ENCODE measurements around the gene SUMF1. TPM values are rescaled to one million over a fixed set of nuclear protein-coding genes. Genes with fewer than 3 reads are reported as not detected.

SUMF1 gene
- total and polyA plus RNA-seq, 2 of the 13 experiments (the other 11 are each of a cell fraction or from before 2014, with no cell fraction given): 18.5 to 28.9 TPM

GRCh38 chr3:4359805-4360502 lies 107.1 kb downstream of the SUMF1 start:
- Histone ChIP-seq H2AFZ (ENCODE audit: low read length) (no peak overlapping the region), H3K4me2 (ENCODE audit: low read depth, low read length) (no peak overlapping the region), H3K27me3 (ENCODE audit: control insufficient read depth in 1 of 2, insufficient read depth in 2 of 2, low read length in 2 of 2) (no peaks in the 10 kb centered on the region), H4K20me1 (ENCODE audit: insufficient read depth, low read length) (no peaks in the 10 kb centered on the region), H3K79me2 (ENCODE audit: insufficient read depth, low read length) (no peaks in the 10 kb centered on the region), H3K4me1 (ENCODE audit: insufficient read depth, low read length) (peaks cover 19% of the 10 kb centered on the region), H3K9me3 (ENCODE audit: low read length) (no peaks in the 10 kb centered on the region), H3K9ac (ENCODE audit: insufficient read depth, low read depth, low read length) (no peak overlapping the region), H3K27ac (ENCODE audit: extremely low read length, insufficient read depth, low read length) (no peak overlapping the region), H3K36me3 (replicated peaks in 1 of 2; ENCODE audit: control insufficient read depth in 1 of 2, insufficient read depth in 2 of 2, low read length in 2 of 2) (peaks cover 0 to 11% of the 10 kb centered on the region in 2 experiments; a peak in 2 of 5 replicates), H3K4me3 (replicated peaks in 1 of 3; ENCODE audit: insufficient read depth in 1 of 3, low read depth in 2 of 3, low read length in 3 of 3) (no peak overlapping the region)
- 94% methylated on average over 12 of the region's 12 CpGs for WGBS (ENCODE audit: low lambda C conversion rate)
- ATAC-seq: no peak
- in situ Hi-C loops (cut with HindIII; ENCODE audit: extremely low pct_ligation_motif_present, low pct_unique_long_range_greater_than_20kb) (loop anchor here (10.0 kb wide), 1 partner anchor 215 kb away; no protein-coding TSS in a partner anchor), intact Hi-C loops (cut with micrococcal nuclease; ENCODE audit: unreplicated experiment) (loop anchor here (5.0 kb wide), 1 partner anchor 132 kb away; the partner anchor contains the start of gene ITPR1)
- TF ChIP-seq, protein P1, sequence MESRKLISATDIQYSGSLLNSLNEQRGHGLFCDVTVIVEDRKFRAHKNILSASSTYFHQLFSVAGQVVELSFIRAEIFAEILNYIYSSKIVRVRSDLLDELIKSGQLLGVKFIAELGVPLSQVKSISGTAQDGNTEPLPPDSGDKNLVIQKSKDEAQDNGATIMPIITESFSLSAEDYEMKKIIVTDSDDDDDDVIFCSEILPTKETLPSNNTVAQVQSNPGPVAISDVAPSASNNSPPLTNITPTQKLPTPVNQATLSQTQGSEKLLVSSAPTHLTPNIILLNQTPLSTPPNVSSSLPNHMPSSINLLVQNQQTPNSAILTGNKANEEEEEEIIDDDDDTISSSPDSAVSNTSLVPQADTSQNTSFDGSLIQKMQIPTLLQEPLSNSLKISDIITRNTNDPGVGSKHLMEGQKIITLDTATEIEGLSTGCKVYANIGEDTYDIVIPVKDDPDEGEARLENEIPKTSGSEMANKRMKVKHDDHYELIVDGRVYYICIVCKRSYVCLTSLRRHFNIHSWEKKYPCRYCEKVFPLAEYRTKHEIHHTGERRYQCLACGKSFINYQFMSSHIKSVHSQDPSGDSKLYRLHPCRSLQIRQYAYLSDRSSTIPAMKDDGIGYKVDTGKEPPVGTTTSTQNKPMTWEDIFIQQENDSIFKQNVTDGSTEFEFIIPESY (CRISPR knock-in tag; IDR thresholded peaks at IDR 0.05): no peak
- TF ChIP-seq ZNF629 (CRISPR knock-in tag; conservative IDR thresholded peaks at IDR 0.05) (no peak), BHLHE40 (IDR thresholded peaks at IDR 0.05; ENCODE audit: low read length) (no peak), KLF16 (CRISPR knock-in tag; IDR thresholded peaks at IDR 0.05) (no peak), TGIF2 (CRISPR knock-in tag; IDR thresholded peaks at IDR 0.05) (no peak), GTF3A (CRISPR knock-in tag; conservative IDR thresholded peaks at IDR 0.05) (no peak), DR1 (CRISPR knock-in tag; IDR thresholded peaks at IDR 0.05) (no peak)
- TF ChIP-seq, protein P2, sequence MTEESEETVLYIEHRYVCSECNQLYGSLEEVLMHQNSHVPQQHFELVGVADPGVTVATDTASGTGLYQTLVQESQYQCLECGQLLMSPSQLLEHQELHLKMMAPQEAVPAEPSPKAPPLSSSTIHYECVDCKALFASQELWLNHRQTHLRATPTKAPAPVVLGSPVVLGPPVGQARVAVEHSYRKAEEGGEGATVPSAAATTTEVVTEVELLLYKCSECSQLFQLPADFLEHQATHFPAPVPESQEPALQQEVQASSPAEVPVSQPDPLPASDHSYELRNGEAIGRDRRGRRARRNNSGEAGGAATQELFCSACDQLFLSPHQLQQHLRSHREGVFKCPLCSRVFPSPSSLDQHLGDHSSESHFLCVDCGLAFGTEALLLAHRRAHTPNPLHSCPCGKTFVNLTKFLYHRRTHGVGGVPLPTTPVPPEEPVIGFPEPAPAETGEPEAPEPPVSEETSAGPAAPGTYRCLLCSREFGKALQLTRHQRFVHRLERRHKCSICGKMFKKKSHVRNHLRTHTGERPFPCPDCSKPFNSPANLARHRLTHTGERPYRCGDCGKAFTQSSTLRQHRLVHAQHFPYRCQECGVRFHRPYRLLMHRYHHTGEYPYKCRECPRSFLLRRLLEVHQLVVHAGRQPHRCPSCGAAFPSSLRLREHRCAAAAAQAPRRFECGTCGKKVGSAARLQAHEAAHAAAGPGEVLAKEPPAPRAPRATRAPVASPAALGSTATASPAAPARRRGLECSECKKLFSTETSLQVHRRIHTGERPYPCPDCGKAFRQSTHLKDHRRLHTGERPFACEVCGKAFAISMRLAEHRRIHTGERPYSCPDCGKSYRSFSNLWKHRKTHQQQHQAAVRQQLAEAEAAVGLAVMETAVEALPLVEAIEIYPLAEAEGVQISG (CRISPR knock-in tag; IDR thresholded peaks at IDR 0.05): no peak
- BruUV-seq (replicated peaks): TSS peak; percentile 34
- DNase-seq (ENCODE audit: low spot score): no peak
- CTCF ChIA-PET (ENCODE audit: low intra/inter-chr PET ratio, low total read pairs): no interaction called here
- no peak for FAIRE-seq
- POLR2A ChIA-PET: no interaction called here
